T-helper 1 cell treated with Interleukin-12 subunit alpha and Interleukin-12 subunit beta and Interleukin-4 antibody, amounts not matched to agents 30 μg/mL and 1 μg/mL, for 36 hours (primary cell): Measurements from ENCODE around the gene ST6GAL1.

Source experiments
- H3K27ac Mint-ChIP-seq: one replicate; pipeline ENCODE4 v1.8.0; 2021; ENCODE audit warnings: mild to moderate bottlenecking, mixed read lengths
- H3K27me3 Mint-ChIP-seq: one replicate; pipeline ENCODE4 v1.8.0; 2021; ENCODE audit warnings: low read depth, mixed read lengths
- H3K36me3 Mint-ChIP-seq: one replicate; pipeline ENCODE4 v1.8.0; 2021; ENCODE audit warnings: low read depth, mixed read lengths
- H3K4me1 Mint-ChIP-seq: one replicate; pipeline ENCODE4 v1.8.0; 2021; ENCODE audit warnings: low read depth, mixed read lengths
- H3K4me3 Mint-ChIP-seq: one replicate; pipeline ENCODE4 v1.8.0; 2021; ENCODE audit warnings: mild to moderate bottlenecking, moderate library complexity, mixed read lengths
- H3K9me3 Mint-ChIP-seq: one replicate; pipeline ENCODE4 v1.8.0; 2021; ENCODE audit warnings: mixed read lengths

Gene ST6GAL1

GRCh38 chr3:187098923-187099512 lies 168.7 kb downstream of the ST6GAL1 start:
- peaks cover 37% of the 10 kb centered on the region for H3K4me1 Mint-ChIP-seq
- no peaks in the 10 kb centered on the region for H3K27me3 Mint-ChIP-seq
- no peak overlapping the region for H3K4me3 Mint-ChIP-seq
- H3K27ac Mint-ChIP-seq, result no peak overlapping the region
- peaks cover 27% of the 10 kb centered on the region for H3K9me3 Mint-ChIP-seq
- H3K36me3 Mint-ChIP-seq, result peaks cover 14% of the 10 kb centered on the region

DNA sequence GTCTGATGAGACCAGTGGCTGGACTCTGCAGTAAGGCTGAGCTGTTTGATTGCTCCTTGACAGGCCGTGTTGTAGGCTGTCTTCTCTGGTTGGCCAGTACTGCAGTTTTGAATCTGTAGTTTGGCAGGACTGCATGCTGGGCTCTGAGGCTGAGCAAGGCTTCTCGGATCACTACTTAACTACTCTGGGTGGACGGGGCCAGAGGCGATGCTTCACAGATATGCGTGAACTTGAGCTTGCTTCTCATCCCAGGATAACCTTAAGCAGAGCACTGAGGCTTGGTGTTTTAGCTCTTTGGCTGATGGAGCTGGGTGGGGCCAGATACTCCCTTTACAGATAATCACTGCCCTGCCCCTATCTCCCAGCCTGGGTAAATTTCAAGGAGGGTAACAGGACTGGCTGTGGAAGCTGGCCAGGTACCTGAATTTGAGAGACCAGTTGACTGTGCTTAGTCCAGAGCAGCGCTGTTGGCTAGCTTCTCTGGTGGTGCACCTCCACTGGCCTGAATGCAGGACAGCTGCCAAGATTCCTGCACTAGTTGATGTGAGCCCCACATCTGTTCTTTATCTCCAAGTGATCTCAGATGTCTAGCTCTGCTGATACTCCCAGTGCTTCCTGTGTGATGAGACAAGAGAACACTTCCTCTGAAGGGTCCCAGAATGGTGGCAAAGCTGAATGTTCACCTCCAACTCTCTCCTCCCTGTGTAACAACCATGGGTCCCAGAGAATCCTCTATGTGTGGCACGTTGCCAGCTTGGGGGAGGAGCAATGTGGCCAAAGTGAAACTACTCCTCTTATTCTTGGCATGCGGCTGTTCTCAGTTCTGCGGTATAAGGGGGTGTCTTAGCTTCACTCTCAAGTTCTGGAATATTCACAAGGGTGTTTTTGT lies 171.1 kb downstream of the ST6GAL1 start:
- H3K27me3 Mint-ChIP-seq, result no peaks in the 10 kb centered on the region
- H3K9me3 Mint-ChIP-seq, result peaks cover 17% of the 10 kb centered on the region
- peak overlapping the region; percentile 64 for H3K4me3 Mint-ChIP-seq
- H3K36me3 Mint-ChIP-seq, result peaks cover 11% of the 10 kb centered on the region
- peaks cover 37% of the 10 kb centered on the region for H3K4me1 Mint-ChIP-seq
- peak overlapping the region; percentile 71 for H3K27ac Mint-ChIP-seq

DNA sequence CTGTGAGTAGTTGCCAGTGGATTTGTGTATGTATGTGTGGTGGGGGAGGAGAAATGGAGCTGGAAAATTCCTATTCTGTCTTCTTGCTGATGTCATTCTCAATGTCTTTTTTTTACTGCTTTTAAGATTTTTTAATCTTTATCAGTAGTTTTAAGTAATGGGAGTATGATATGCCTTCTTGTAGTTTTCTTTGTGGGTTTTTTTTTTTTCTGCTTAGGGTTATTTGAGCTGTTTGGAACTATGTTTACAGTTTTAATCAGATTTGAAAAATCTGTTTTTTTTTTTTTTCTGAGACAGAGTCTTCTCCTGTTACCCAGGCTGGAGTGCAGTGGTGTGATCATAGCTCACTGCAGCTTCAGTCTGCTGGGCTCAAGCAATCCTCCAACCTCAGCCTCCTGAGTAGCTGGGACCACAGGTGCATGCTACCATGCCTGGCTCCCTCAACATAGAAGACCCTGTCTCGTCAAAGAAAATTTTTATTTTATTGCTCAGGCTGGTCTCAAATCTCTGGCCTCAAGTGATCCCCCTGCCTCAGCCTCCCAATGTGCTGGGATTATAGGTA lies 171.8 kb downstream of the ST6GAL1 start:
- Mint-ChIP-seq H3K36me3 (peaks cover 11% of the 10 kb centered on the region), H3K27me3 (no peaks in the 10 kb centered on the region), H3K4me1 (peaks cover 32% of the 10 kb centered on the region), H3K4me3 (peak overlapping the region; percentile 64), H3K27ac (peak overlapping the region; percentile 71), H3K9me3 (peaks cover 12% of the 10 kb centered on the region)

DNA sequence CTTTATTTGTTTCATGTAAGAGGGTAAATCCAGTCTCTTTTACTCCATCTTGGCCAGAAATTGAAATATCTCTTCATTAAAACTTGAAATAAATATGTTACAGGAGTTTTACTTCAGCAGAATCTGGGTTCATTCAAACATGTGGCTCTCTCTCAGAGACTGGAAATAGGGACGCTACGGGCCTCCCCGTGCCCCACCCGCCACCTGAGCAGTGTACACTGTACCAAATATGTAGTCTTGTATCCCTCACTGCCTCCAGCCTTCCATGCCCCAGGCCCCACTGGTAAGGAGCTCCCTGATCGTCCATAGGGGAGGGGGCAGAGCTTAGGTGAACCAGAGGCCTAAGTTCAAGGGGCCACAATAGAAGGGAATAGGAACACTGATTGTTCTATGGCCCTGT lies 172.9 kb downstream of the ST6GAL1 start:
- H3K27me3 Mint-ChIP-seq, result no peaks in the 10 kb centered on the region
- H3K27ac Mint-ChIP-seq, result no peak overlapping the region
- peaks cover 21% of the 10 kb centered on the region for H3K4me1 Mint-ChIP-seq
- no peak overlapping the region for H3K4me3 Mint-ChIP-seq
- peaks cover 2% of the 10 kb centered on the region for H3K9me3 Mint-ChIP-seq
- peaks cover 7% of the 10 kb centered on the region for H3K36me3 Mint-ChIP-seq

GRCh38 chr3:187104342-187104741 lies 174.0 kb downstream of the ST6GAL1 start:
- Mint-ChIP-seq H3K4me3 (no peak overlapping the region), H3K27me3 (no peaks in the 10 kb centered on the region), H3K36me3 (peaks cover 3% of the 10 kb centered on the region), H3K9me3 (no peaks in the 10 kb centered on the region), H3K27ac (no peak overlapping the region), H3K4me1 (peaks cover 13% of the 10 kb centered on the region)

DNA sequence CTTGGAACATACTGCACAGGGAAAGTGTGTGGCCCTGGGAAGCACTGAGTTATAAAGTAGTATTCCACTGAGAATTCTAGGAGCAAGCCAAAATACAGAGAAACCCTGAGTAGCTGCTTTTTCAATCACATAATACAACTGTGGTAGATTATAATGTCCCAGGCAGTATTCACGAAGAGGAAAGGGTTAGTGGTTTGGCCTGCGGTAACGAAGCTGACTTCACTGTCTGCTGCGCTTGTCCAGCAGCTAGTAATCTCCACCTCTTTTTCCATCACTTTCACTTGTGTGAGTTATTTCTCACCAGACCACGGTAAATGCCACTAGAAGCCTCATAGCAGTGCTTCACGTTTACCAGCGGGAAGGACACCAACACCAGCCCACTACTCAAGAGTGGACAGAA lies 174.6 kb downstream of the ST6GAL1 start:
- Mint-ChIP-seq H3K27ac (no peak overlapping the region), H3K36me3 (peaks cover 2% of the 10 kb centered on the region), H3K4me1 (peaks cover 13% of the 10 kb centered on the region), H3K4me3 (no peak overlapping the region), H3K9me3 (no peaks in the 10 kb centered on the region), H3K27me3 (no peaks in the 10 kb centered on the region)

GRCh38 chr3:187105700-187106099 lies 175.4 kb downstream of the ST6GAL1 start:
- Mint-ChIP-seq H3K27ac (no peak overlapping the region), H3K4me1 (peaks cover 13% of the 10 kb centered on the region), H3K27me3 (no peaks in the 10 kb centered on the region), H3K36me3 (peaks cover 2% of the 10 kb centered on the region), H3K9me3 (no peaks in the 10 kb centered on the region), H3K4me3 (no peak overlapping the region)

GRCh38 chr3:187107989-187108388 lies 177.7 kb downstream of the ST6GAL1 start:
- Mint-ChIP-seq H3K36me3 (peaks cover 2% of the 10 kb centered on the region), H3K4me3 (no peak overlapping the region), H3K27ac (no peak overlapping the region), H3K4me1 (peaks cover 4% of the 10 kb centered on the region), H3K9me3 (no peaks in the 10 kb centered on the region), H3K27me3 (no peaks in the 10 kb centered on the region)

DNA sequence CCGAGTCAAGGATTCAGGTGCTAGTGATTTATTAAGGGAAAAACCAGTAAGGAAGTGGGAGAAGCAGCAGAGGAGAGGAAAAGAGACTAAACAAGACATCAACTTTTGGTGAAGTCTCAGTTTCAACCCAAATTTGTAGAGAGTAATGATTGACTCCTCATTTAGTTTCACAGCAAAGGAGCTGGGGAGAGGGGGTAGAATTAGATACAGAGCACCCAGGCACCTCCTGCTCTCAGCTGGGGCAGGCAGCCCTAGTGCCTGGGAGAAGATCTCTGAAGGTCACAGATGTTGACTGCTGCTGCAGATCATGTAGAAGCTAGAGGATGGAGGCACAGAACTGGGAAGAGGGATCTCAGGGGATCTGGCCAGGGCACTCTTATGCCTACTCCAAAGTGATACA lies 179.8 kb downstream of the ST6GAL1 start:
- Mint-ChIP-seq H3K4me1 (peaks cover 9% of the 10 kb centered on the region), H3K27ac (no peak overlapping the region), H3K4me3 (no peak overlapping the region), H3K27me3 (no peaks in the 10 kb centered on the region), H3K9me3 (no peaks in the 10 kb centered on the region), H3K36me3 (peaks cover 2% of the 10 kb centered on the region)

DNA sequence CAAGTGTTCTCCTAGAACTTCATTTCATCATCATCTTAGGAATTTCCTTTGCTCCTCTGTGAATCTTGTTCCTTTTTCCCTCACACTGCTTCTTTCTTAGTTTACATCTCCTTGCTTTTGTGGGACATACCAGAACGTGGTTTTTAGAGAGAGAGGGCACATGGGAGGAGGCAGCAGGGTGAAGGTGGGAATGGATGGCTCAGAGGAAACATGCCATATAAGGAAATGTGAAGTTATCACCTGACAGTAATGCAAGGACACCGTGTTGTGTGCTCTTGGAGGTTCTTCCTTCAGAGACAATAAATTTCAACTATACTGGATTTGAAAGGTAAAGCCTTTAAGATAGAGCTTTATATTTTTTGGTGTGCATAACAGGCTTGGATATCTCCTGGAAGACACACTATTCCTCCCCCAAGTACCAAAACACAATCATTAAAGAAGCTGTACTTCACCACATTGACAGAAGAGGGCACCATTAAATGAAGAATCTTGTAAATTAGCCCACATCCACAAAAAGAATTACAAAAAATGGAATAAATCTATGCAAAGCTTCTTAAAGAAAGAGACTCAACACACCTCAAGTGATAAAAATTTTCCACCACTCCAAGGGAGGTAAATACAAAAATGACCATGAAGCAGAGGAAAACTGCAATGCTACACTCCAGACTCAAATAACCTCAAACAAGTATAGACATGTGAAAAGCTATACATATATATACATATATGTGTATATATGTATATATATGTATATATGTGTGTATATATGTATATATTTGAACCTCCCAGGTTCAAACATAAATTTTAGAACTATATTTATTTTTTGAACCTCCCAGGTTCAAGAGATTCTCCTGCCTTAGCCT lies 182.8 kb downstream of the ST6GAL1 start:
- H3K27ac Mint-ChIP-seq, result no peak overlapping the region
- H3K4me3 Mint-ChIP-seq, result no peak overlapping the region
- no peaks in the 10 kb centered on the region for H3K27me3 Mint-ChIP-seq
- H3K9me3 Mint-ChIP-seq, result no peaks in the 10 kb centered on the region
- H3K4me1 Mint-ChIP-seq, result peaks cover 9% of the 10 kb centered on the region
- H3K36me3 Mint-ChIP-seq, result peaks cover 2% of the 10 kb centered on the region

- Mint-ChIP-seq H3K4me3 (no peak overlapping the region), H3K4me1 (peaks cover 9% of the 10 kb centered on the region), H3K9me3 (no peaks in the 10 kb centered on the region), H3K27me3 (no peaks in the 10 kb centered on the region), H3K27ac (no peak overlapping the region), H3K36me3 (peaks cover 2% of the 10 kb centered on the region)
Observed at GRCh38 chr3:187114511-187114910, 184.2 kb downstream of the ST6GAL1 start.

- no peaks in the 10 kb centered on the region for H3K9me3 Mint-ChIP-seq
- no peak overlapping the region for H3K4me3 Mint-ChIP-seq
Observed at GRCh38 chr3:187120326-187120725, 190.0 kb downstream of the ST6GAL1 start.

GRCh38 chr3:187122261-187122660 lies 191.9 kb downstream of the ST6GAL1 start:
- Mint-ChIP-seq H3K4me1 (peaks cover 6% of the 10 kb centered on the region), H3K36me3 (peaks cover 11% of the 10 kb centered on the region), H3K4me3 (no peak overlapping the region), H3K27me3 (no peaks in the 10 kb centered on the region), H3K9me3 (peaks cover 6% of the 10 kb centered on the region), H3K27ac (no peak overlapping the region)

More at GRCh38 chr3:187120326-187120725, 190.0 kb downstream of the ST6GAL1 start:
- H3K27ac Mint-ChIP-seq, result no peak overlapping the region
- H3K36me3 Mint-ChIP-seq, result peaks cover 10% of the 10 kb centered on the region
- H3K27me3 Mint-ChIP-seq, result no peaks in the 10 kb centered on the region
- peaks cover 2% of the 10 kb centered on the region for H3K4me1 Mint-ChIP-seq

DNA sequence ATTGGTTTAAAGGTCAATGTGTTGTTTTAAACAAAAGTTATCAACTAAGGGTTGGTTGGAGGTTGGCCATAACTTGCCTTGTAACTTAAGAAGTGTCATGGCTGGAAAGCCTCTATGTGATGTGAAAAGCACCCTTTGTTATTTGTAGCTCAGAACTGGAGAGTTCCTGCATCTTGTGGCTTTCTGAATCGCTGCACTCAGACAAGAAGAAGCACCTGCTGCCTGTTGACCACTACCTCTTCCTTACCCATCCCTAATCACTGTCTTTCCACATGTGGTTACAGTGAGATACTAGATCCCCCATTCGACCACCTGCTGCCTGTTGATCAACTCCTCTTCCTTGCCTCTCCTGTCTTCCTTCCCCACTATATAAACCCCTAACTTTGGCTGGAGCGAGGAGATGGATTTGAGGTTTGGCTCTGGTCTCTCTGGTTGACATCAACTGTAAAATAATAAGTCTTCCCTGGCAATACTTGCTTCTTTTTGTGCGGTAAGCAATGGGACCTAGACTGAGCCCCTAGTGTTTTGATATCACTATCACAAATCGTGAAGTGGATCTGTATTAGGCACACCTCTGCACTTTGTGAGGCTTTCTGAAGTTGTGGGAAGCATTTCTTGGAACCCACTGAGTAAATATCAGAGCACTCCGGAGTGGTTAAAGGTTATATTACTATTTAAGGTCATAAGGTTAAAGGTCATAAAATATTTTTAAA lies 195.1 kb downstream of the ST6GAL1 start:
- H3K27ac Mint-ChIP-seq, result no peak overlapping the region
- no peaks in the 10 kb centered on the region for H3K27me3 Mint-ChIP-seq
- peaks cover 24% of the 10 kb centered on the region for H3K9me3 Mint-ChIP-seq
- peaks cover 29% of the 10 kb centered on the region for H3K36me3 Mint-ChIP-seq
- H3K4me1 Mint-ChIP-seq, result peaks cover 17% of the 10 kb centered on the region
- no peak overlapping the region for H3K4me3 Mint-ChIP-seq
